Nephron (organoid): Measurements from ENCODE around the gene ATXN1.

Experiments
- H3K27ac Mint-ChIP-seq, 3 experiments: 2 replicates each; pipeline ENCODE4 v1.8.0; 2020; ENCODE audit warnings: mixed read lengths in 3 of 3, mild to moderate bottlenecking in 2 of 3, moderate library complexity in 1 of 3
- H3K27me3 Mint-ChIP-seq: 2 replicates; pipeline ENCODE4 v1.8.0; 2021; ENCODE audit warnings: low read depth, mild to moderate bottlenecking, moderate library complexity, mixed read lengths
- H3K36me3 Mint-ChIP-seq: 2 replicates; pipeline ENCODE4 v1.8.0; 2020; ENCODE audit warnings: low read depth, mixed read lengths
- H3K4me1 Mint-ChIP-seq: 2 replicates; pipeline ENCODE4 v1.8.0; 2020; ENCODE audit warnings: mixed read lengths
- H3K4me3 Mint-ChIP-seq, 3 experiments: 2 replicates each; pipeline ENCODE4 v1.8.0; 2020; ENCODE audit warnings: mild to moderate bottlenecking in 3 of 3, mixed read lengths in 3 of 3, moderate library complexity in 2 of 3
- H3K9me3 Mint-ChIP-seq: 2 replicates; pipeline ENCODE4 v1.8.0; 2020; ENCODE audit warnings: mixed read lengths
- TF ChIP-seq, protein P1 (sequence below), 3 experiments: fragments of 200-600 bp; sonication (generic); IDR thresholded peaks; one replicate each; pipeline ENCODE4 v1.5.0; 2021; ENCODE audit warnings: antibody characterized with exemption in 3 of 3; ENCODE audit not compliant: unreplicated experiment in 3 of 3

The ATXN1 gene

GRCh38 chr6:16778521-16778920, 17.3 kb upstream of the ATXN1 start:
- H3K9me3 Mint-ChIP-seq = no peaks in the 10 kb centered on the region
- H3K4me1 Mint-ChIP-seq = peaks cover 21% of the 10 kb centered on the region
- no peaks in the 10 kb centered on the region for H3K36me3 Mint-ChIP-seq
- TF ChIP-seq, protein P1, sequence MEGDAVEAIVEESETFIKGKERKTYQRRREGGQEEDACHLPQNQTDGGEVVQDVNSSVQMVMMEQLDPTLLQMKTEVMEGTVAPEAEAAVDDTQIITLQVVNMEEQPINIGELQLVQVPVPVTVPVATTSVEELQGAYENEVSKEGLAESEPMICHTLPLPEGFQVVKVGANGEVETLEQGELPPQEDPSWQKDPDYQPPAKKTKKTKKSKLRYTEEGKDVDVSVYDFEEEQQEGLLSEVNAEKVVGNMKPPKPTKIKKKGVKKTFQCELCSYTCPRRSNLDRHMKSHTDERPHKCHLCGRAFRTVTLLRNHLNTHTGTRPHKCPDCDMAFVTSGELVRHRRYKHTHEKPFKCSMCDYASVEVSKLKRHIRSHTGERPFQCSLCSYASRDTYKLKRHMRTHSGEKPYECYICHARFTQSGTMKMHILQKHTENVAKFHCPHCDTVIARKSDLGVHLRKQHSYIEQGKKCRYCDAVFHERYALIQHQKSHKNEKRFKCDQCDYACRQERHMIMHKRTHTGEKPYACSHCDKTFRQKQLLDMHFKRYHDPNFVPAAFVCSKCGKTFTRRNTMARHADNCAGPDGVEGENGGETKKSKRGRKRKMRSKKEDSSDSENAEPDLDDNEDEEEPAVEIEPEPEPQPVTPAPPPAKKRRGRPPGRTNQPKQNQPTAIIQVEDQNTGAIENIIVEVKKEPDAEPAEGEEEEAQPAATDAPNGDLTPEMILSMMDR (IDR thresholded peaks at IDR 0.05; ENCODE audit: unreplicated experiment in 3 of 3) = no peak
- H3K27me3 Mint-ChIP-seq = no peaks in the 10 kb centered on the region
- no peak overlapping the region for H3K4me3 Mint-ChIP-seq
- H3K27ac Mint-ChIP-seq = no peak overlapping the region

DNA sequence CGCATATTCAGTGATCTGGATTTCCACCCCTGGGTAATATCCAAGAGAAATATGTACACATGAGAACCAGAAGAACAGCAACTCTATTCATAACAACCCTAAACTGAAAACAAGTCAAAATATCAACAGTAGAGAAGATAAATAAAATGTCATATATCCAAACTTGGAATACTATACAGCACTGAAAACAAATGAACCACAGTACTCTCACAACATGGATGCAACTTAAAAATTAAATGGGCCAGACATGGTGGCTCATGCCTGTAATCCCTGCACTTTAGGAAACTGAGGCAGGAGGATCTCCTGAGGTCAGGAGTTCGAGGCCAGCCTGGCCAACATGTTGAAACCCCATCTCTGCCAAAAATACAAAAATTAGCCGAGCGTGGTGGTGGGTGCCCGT, 16.5 kb upstream of the ATXN1 start:
- Mint-ChIP-seq H3K4me1 (peaks cover 28% of the 10 kb centered on the region), H3K27me3 (no peaks in the 10 kb centered on the region), H3K36me3 (no peaks in the 10 kb centered on the region), H3K4me3 (no peak overlapping the region), H3K27ac (no peak overlapping the region), H3K9me3 (no peaks in the 10 kb centered on the region)
- TF ChIP-seq, protein P1 (IDR thresholded peaks at IDR 0.05; ENCODE audit: unreplicated experiment in 3 of 3) = no peak

DNA sequence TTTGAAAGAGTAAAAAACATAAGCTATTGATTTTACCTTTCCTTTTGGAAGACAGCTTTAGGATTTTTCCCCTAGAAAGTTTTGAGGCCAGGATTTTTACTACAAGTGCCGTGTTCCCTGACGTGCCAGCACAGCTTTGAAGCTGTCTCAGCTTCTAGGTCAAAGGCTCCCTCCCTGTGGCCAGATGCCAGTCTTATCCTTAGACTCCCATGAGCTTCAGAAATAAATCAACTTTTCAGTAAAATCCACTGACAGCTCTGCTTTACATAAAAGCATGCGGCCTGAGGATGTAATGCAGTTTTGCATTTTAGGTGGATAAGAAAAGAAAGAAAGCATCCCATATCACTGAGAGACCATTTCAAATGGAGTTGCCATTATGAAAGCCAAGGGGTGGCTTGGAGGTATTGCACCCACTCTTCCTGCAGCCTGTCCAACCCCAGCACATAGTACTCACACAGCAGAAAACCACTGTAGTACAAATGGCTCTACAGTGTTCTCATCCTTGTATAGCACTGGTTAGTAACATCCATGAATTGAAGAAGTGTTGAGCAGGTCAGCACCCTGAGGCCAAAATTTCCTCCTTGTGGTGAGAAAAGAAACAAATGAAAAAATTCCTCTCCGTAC, 15.2 kb upstream of the ATXN1 start:
- Mint-ChIP-seq H3K27ac (peak overlapping the region in 2 of 3 experiments; percentile 26 to 74), H3K4me3 (no peak overlapping the region), H3K36me3 (no peaks in the 10 kb centered on the region), H3K9me3 (no peaks in the 10 kb centered on the region), H3K4me1 (peaks cover 28% of the 10 kb centered on the region), H3K27me3 (no peaks in the 10 kb centered on the region)
- TF ChIP-seq, protein P1 (IDR thresholded peaks at IDR 0.05; ENCODE audit: unreplicated experiment in 3 of 3) = peak; percentile 8 to 34 (median 19)

DNA sequence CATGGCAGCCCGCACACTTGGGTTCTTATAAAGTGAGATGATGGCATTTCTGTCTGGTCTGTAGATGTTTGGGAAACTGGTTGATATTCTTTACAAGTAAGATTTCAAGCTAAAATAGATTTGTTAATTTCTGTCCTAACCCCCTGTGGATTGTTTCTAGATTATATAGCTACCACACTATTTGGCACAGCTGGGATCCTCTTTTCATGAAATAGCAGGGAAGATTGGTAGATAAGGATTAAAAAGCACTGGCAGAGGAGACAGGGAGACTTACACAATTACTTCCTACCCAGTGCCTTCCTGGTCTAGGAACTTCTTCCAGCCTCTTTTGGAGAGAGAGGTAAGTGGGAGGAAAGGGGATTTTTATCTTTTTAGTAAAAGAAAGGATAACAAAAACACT, 13.2 kb upstream of the ATXN1 start:
- Mint-ChIP-seq H3K4me1 (peaks cover 45% of the 10 kb centered on the region), H3K27me3 (no peaks in the 10 kb centered on the region), H3K36me3 (no peaks in the 10 kb centered on the region), H3K27ac (no peak overlapping the region), H3K4me3 (no peak overlapping the region), H3K9me3 (no peaks in the 10 kb centered on the region)
- TF ChIP-seq, protein P1 (IDR thresholded peaks at IDR 0.05; ENCODE audit: unreplicated experiment in 3 of 3) = no peak

- Mint-ChIP-seq H3K9me3 (no peaks in the 10 kb centered on the region), H3K36me3 (no peaks in the 10 kb centered on the region), H3K4me1 (peaks cover 56% of the 10 kb centered on the region), H3K4me3 (no peak overlapping the region), H3K27ac (no peak overlapping the region), H3K27me3 (no peaks in the 10 kb centered on the region)
- TF ChIP-seq, protein P1 (IDR thresholded peaks at IDR 0.05; ENCODE audit: unreplicated experiment in 3 of 3) = no peak
These were observed 12.1 kb upstream of the ATXN1 start for GRCh38 chr6:16773362-16773761.
